ENCODE results near the gene CD2AP. TPM values are rescaled to one million over a fixed set of nuclear protein-coding genes. Genes with fewer than 3 reads are reported as not detected.
A peak's percentile ranks its signal among the peaks of the same experiment; 100 is the strongest.
"Not testable (repeated sequence)": the region's sequence is repeated elsewhere in the genome, so short reads cannot be mapped to it uniquely, and the experiment has no call there.

CD2AP gene
- total RNA-seq, 2 experiments from 2014 or later: 28.3 to 29.2 TPM

- peaks cover 36% of the 10 kb centered on the region for H3K4me1 Mint-ChIP-seq (ENCODE audit: low read depth)
- H3K27me3 Mint-ChIP-seq: no peaks in the 10 kb centered on the region
- H3K9me3 Mint-ChIP-seq: no peaks in the 10 kb centered on the region
- peaks cover 2% of the 10 kb centered on the region for H3K36me3 Mint-ChIP-seq (ENCODE audit: low read depth)
- peak overlapping the region; percentile 99 for H3K27ac Mint-ChIP-seq
- TF ChIP-seq CTCF (IDR thresholded peaks at IDR 0.05): no peak
- ChIA-PET CTCF (interaction anchor here (0.9 to 1.6 kb wide), 5 partner anchors 14 to 256 kb away, joined by 3 to 6 read pairs (median 3); no protein-coding TSS in a partner anchor), POLR2A (interaction anchor here (0.7 to 2.1 kb wide), 10 partner anchors 8 to 255 kb away, joined by 3 to 12 read pairs (median 6); no protein-coding TSS in a partner anchor)
- peak; percentile 22 for ATAC-seq
- DNase-seq: no peak
- peak overlapping the region; percentile 100 for H3K4me3 Mint-ChIP-seq
- intact Hi-C loops (cut with micrococcal nuclease): no loop called here
Observed at GRCh38 chr6:47478233-47479139, 897 bp downstream of the CD2AP start.

GRCh38 chr6:47479140-47479508 lies 1.5 kb downstream of the CD2AP start:
- H3K9me3 Mint-ChIP-seq: no peaks in the 10 kb centered on the region
- H3K27me3 Mint-ChIP-seq: no peaks in the 10 kb centered on the region
- H3K27ac Mint-ChIP-seq: peak overlapping the region; percentile 99
- DNase-seq (no peak), ATAC-seq (no peak)
- ChIA-PET CTCF (interaction anchor here (0.9 to 1.6 kb wide), 3 partner anchors 13 to 255 kb away, joined by 3 read pairs; no protein-coding TSS in a partner anchor), POLR2A (interaction anchor here (1.3 kb wide), 1 partner anchor 26 kb away, joined by 5 read pairs; no protein-coding TSS in a partner anchor)
- peaks cover 2% of the 10 kb centered on the region for H3K36me3 Mint-ChIP-seq (ENCODE audit: low read depth)
- H3K4me1 Mint-ChIP-seq (ENCODE audit: low read depth): peaks cover 42% of the 10 kb centered on the region
- intact Hi-C loops (cut with micrococcal nuclease): no loop called here
- peak overlapping the region; percentile 100 for H3K4me3 Mint-ChIP-seq
- no peak for TF ChIP-seq CTCF (IDR thresholded peaks at IDR 0.05)

- DNase-seq (no peak), ATAC-seq (no peak)
- H3K27ac Mint-ChIP-seq: no peak overlapping the region
- no peaks in the 10 kb centered on the region for H3K27me3 Mint-ChIP-seq
- peaks cover 50% of the 10 kb centered on the region for H3K4me1 Mint-ChIP-seq (ENCODE audit: low read depth)
- peaks cover 2% of the 10 kb centered on the region for H3K36me3 Mint-ChIP-seq (ENCODE audit: low read depth)
- intact Hi-C loops (cut with micrococcal nuclease): no loop called here
- ChIA-PET CTCF (interaction anchor here (1.2 kb wide), 1 partner anchor 12 kb away, joined by 3 read pairs; no protein-coding TSS in a partner anchor), POLR2A (no interaction called here)
- H3K4me3 Mint-ChIP-seq: peak overlapping the region; percentile 100
- TF ChIP-seq CTCF (IDR thresholded peaks at IDR 0.05): no peak
- no peaks in the 10 kb centered on the region for H3K9me3 Mint-ChIP-seq
Observed at GRCh38 chr6:47479874-47480273, 2.3 kb downstream of the CD2AP start.

GRCh38 chr6:47481213-47481612 lies 3.6 kb downstream of the CD2AP start:
- POLR2A ChIA-PET; H3K9me3 Mint-ChIP-seq; H3K27me3 Mint-ChIP-seq; DNase-seq; ATAC-seq; CTCF ChIA-PET; intact Hi-C loops (cut with micrococcal nuclease); H3K27ac Mint-ChIP-seq; H3K4me3 Mint-ChIP-seq; H3K36me3 Mint-ChIP-seq (ENCODE audit: low read depth): not testable (repeated sequence)
- peaks cover 58% of the 10 kb centered on the region for H3K4me1 Mint-ChIP-seq (ENCODE audit: low read depth)

- no peak for DNase-seq
- peaks cover 3% of the 10 kb centered on the region for H3K36me3 Mint-ChIP-seq (ENCODE audit: low read depth)
- no peak for TF ChIP-seq CTCF (IDR thresholded peaks at IDR 0.05)
- H3K9me3 Mint-ChIP-seq: no peaks in the 10 kb centered on the region
- H3K27me3 Mint-ChIP-seq: no peaks in the 10 kb centered on the region
- no peak overlapping the region for H3K4me3 Mint-ChIP-seq
- H3K4me1 Mint-ChIP-seq (ENCODE audit: low read depth): peaks cover 62% of the 10 kb centered on the region
- no peak overlapping the region for H3K27ac Mint-ChIP-seq
- intact Hi-C loops (cut with micrococcal nuclease): no loop called here
- ChIA-PET CTCF (no interaction called here), POLR2A (no interaction called here)
- no peak for ATAC-seq
Observed at GRCh38 chr6:47481806-47482205, 4.2 kb downstream of the CD2AP start.
